ENCODE data around the gene CHST11.

CHST11 gene

DNA sequence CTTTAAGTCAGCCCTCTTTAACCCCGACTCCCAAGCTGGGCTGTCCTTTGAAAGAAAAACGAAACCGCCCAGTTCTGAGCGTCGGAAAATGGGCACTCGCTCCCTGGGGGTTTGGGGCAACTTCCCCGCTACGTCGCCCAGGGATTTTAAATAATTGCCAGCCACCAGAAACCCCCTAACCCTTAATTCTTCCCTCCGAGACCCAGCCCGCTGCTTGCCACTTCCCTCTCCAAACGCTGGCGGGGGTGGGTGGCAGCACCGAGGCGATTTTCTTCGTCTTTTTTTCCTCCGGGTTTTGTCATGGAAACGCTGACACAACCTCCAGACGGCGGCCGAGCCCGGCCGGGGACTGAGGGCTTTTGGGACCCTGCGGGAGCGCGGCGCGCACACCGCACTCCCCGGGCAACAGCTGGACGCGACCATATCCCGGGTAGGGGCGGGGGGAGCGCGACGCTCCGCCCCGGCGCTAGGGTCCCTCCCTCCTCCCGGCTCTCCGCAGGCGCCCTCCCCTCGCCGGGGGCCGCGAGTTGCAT is at the start of gene CHST11:
Gene CHST11 (plus strand): TSS at position 532 of the 533 bp plus-strand sequence.
- peak; percentile 56 for DNase-seq

DNA sequence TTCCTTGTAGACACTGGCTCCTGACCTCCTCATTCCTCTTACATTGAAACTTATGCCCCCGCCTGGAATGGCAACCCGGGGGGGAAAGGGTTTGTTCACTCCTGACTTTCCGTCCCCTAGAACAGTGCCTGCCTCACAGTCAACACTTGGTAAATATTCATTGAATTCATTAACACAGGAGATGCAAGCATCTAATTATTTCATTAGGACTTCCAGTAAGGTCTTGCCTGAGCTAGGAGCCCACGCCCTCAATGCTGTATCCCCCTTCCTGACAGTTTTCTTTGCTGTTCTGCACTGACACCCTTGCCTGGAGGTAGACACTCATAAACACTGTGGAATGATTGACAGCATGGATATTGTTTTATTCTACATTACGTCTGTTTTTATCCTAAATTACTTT is 49.3 kb upstream of the CHST11 start:
- no peak for DNase-seq

DNA sequence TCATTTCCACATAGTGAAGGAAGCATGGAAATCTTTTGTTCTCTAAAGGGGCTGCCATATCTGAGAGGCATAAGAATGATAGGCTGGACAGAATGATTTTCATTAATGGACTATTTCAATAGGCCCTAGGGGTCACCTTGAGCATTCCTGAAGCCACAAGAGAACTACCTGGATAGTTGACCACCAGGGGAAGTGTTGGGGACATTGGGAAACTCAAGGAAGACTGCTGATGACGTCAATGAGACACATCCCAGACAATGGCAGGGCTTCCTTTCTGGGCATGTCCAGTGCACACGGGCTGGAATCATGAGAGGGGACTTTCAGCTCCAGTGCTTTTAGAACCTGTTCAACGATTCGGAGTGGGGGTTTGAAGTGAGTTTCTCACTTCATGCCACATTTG is 48.8 kb upstream of the CHST11 start:
- DNase-seq = no peak

DNA sequence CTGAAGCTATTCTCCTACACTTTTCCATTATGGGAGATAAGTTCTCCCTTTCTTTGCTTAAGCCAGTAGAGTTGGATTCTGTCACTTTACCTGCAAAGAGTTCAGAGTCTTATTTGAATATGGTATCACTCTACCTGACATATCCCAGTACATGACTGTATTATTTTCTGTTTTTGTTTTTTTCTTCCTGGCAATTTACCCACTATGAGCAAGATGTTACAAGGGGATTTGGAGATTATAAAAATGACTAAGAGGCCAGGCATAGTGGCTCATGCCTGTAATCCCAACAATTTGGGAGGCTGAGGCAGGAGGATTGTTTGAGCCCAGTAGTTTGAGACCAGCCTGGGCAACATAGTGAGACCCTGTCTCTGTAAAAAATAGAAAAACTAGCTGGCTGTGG is 46.4 kb upstream of the CHST11 start:
- no peak for DNase-seq

DNA sequence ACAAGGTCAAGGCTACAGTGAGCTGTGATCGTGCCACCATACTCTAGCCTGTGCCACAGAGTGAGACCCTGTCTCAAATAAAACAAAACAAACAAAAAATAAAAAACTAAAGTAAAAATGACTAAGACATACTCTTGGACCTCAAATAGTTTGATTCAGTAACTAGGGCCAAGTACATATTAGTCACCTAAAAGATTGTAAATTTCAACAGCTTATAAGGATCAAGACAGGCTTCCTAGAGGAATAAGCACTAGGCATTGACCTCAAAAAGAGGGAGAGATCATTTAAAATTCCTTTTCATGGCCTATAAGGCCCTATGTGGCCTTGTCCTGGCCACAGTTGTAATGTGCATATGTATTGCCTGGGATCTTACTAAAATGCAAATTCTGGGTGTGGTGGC is 46.0 kb upstream of the CHST11 start:
- DNase-seq = no peak

DNA sequence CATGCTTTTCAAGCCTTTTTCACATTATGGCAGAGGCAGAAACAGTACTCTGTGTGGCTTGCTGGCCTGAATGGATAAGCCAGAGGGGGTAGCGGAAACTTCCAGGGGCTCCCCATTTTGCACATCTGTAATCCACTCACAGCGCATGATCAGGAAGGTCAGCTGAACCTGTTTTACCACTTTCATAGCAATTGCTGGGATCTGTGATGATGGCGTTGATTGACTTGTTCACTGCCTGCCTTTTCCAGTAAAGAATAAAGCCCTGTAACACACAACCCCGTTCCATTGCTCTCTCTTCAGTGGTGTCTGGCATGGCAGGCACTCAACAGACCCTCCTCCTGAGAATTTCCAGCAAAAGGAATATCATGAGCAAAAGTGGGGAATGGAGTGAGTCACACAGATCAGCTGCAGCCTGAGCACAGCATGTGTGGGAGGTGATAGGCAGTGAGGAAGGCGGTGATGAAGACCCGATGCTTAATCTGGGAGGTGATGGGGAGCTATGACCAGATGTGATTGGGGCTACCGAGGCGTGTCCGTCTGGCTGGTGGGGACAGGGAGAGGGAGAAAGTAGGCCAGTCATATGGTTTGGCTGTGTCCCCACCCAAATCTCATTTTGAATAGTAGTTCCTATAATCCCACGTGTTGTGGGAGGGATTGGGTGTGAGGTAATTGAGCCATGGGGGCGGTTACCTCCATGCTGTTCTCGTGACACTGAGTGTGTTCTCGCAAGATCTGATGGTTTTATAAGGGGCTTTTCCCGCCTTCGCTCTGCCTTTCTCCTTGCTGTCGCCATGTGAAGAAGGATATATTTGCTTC is 44.7 kb upstream of the CHST11 start:
- no peak for DNase-seq

DNA sequence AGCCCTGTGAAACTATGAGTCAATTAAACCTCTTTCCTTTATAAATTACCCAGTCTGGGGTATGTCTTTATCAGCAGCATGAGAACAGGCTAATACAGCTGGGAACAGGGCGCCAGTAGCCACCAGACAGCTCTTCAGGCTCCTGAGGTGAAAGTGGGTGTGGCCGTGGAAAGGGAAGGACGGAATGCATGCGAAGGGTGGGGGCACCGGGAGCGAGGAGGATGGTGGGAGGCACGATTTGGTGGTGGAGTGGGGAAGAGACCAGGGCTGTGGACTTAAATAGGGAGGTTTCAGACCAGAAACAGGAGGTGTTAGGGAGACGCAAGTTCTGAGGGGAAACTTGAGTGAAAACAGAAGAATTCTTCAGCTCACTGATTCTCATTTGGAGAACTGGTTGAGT is 44.1 kb upstream of the CHST11 start:
- DNase-seq = no peak

DNA sequence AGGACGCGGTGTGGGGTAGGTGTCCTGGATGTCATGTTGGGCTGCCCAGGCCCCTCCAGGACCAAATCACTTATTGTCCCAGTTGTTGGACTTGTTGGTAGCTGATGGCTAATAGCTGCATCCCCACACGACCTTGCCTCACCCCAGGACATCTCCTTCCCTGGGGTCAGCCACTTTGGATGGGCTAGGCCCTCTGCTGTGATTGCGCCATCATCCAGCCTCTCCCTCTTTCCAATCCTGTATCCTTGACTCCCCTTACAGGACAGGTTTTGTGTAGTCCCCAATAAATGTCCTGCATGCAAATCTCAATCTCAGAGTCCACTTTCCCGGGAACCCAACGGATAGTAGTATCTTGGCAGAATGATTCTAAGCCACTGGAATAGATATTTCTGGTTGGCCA is 43.4 kb upstream of the CHST11 start:
- no peak for DNase-seq

DNA sequence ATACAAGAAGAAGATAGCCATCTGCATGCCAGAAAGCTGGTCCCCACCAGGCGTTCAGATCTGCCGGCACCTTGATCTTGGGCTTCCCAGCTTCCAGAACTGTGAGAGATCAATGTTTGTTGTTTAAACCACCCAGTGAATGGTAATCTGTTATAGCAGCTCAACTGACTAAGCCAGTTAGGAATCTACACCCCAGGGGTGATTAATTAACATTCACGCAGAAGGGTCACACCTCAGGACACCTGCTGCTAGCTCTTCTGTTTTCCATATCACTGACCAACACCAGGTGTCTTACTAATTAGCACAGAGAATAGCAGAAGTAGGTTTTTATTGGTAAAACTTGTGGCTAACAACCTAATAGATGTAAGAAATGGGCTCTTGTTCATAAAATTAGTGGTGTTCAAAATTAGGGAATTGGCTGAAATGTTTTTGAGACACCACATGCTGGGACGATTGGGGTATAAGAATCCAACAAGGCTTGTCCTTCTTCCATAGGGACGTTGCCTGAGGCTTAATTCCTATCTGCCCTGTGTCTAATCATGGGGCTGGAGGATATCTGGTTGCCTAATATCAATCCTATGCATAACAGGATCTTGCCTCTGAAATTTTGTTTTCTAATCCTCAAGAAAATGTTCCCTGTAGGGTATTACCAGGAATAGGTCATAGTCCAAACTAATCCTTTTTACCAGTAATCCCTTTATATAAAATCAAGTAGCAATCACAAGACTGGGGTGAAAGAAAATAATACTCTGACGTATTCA is 42.0 kb upstream of the CHST11 start:
- DNase-seq = peak; percentile 74

DNA sequence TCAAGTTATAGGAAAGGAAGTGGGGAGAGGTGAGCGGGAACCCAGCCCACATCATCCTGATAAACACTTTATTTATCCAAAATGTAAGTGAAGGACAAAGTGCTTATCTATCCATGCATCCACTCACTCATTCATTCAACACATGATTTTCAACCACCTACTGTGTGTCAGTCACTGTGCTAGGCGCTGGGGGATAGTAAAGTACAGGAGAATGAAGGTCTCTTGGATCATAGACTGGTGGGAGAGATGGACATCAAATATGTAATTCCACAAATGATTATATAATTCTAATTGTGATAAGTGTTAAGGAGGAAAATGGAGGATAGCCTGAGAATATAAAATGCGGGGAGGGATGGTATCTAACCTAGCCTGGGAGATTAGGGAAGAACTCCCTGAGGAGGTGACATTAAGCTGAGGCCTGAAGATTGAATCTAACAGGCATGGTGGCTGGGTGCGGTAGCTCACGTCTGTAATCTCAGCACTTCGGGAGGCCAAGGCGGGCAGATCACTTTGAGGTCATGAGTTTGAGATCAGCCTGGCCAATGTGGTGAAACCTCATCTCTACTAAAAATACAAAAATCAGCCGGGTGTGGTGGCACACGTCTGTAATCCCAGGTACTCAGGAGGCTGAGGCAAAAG is 41.3 kb upstream of the CHST11 start:
- DNase-seq = no peak

DNA sequence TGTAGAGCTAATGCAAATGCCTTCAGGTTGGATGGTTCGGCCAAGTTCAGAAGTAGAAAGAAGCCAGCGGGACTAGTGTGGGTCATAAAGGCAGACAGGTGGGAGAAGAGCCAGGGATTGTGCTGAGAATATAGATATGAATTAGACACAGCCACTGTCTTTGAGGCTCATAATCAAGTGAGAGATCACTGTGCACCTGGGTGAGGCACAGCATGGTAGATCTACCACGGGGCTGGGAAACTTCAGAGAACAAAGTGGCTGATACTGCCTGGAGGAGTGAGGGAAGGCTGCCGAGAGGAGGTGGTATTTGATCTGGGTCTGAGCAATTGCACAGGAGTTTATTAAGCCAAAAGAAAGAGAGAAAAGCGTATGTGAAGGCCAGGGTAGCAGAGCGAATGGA is 40.6 kb upstream of the CHST11 start:
- DNase-seq = no peak

DNA sequence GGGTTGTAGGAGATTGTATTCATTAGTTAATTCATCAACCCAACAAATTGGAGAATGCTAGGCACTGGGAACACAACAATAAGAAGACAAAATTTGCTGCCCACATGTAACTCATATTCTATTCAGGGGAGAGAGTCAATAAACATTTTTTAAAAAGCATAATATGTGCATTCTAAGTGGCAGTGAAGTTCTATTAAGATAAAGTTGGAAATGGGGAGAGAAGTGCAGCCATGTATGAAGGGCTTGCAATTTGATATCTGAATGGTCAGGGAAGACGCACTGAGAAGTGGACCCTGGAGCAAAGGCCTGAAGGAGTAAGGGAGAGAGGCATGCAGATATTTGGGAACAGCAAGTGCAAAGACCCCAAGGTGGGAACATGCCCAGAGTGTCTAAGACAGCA is 40.2 kb upstream of the CHST11 start:
- no peak for DNase-seq

DNA sequence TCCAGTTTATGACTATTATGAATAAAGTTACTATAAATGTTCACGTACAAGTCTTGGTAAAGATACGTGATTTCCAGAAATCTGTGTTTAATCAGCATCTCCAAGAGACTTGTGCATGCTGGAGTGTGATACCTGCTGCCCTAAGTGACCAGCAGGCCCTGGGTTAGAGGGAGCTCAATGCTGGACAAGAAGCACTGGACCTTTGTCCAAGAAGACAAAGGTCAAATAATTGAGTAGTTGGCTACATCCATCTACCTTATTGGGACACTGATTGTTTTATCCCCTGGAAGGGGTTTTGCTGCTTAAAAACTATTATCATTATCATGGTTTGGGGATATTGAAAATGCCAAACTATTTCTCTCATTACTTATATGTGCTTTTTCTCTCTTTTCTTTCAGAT is 37.0 kb upstream of the CHST11 start:
- DNase-seq = no peak

DNA sequence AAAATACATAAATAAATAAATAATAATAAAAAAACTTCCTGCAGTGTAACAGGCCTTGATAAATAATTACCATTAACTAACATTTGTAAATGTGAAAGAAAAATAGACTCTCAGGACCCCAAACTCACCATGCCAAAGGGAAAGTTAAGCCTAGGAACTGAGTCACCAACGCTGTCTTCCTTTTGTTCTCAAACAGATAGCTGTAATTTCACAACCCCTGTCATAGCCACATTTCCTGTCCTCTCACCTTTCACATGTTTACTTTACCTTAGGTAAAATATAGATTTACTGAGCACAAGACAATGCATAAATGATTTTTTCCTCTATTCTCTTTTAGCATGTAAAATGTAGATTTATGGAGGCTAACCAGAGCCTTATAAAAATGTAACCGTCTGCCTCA is 35.9 kb upstream of the CHST11 start:
- no peak for DNase-seq

DNA sequence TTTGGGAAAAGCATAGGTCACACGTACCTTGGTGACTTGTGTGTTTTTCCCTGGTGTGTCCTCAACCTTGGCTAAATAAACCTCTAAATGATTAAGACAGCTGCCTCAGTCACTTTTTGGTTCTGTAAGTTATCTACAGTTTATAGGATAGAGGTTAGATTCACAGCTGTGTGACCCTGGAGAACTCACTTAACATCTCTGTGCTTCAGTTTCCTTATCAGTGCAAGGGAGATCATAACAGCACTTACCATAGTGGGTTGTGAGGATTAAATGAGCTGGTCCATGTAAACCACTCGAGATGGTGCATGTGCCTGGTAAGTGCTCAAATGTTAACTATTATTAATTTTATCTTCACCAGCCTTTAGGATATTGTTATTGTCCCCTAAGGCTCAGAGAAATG is 35.4 kb upstream of the CHST11 start:
- no peak for DNase-seq

DNA sequence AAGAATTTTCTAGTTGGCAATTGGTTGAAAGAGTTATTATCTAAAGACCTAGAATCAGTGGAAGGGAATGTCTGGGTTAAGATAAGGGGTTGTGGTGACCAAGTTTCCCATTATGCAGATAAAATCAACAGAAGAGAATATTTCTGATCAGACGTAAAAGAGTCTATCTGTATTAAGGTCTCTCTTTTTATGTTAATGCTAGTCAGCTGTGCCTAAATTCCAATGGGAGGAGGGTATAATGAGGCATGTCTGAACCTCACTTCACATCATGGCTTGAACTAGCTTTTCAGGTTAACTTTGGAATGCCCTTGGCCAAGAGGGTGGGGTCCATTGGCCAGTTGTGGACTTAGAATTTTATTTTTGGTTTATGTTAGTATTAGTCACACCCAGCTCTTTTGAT is 34.3 kb upstream of the CHST11 start:
- DNase-seq = no peak

DNA sequence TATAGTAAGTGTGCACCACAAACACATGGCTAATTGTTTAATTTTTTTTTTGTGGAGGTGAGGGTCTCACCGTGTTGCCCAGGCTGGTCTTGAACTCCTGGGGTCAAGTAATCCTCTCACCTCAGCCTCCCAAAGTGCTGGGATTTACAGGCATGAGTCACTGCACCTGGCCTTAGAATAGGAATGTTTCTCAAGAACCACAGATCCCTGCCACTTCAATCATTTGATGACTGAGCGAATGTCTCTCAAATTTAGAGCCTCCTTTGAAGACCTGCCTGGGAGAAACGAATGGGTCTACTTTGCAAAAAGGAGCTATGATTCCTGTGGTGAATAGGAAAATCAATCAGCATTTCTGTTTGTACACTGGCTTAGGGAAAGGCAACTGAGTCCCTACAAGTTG is 33.5 kb upstream of the CHST11 start:
- DNase-seq = no peak

DNA sequence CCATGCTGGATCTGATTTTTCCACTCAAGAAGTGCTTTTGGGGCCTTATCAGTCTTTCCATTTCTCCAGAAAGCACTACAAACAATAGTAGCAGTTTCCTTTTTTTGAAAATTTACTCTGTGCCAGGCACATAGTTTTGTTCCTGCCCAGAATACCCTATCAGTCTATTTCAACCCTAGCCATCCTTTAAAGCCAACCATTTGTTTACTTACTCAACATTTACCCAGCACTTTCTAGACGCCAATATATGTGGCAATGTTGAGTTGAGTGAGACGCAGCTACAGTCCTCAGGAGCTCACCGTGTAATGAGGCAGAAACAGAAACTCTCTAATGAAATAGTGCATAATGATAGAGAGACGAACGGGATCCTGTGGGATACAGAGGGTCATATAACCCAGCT is 32.9 kb upstream of the CHST11 start:
- no peak for DNase-seq

DNA sequence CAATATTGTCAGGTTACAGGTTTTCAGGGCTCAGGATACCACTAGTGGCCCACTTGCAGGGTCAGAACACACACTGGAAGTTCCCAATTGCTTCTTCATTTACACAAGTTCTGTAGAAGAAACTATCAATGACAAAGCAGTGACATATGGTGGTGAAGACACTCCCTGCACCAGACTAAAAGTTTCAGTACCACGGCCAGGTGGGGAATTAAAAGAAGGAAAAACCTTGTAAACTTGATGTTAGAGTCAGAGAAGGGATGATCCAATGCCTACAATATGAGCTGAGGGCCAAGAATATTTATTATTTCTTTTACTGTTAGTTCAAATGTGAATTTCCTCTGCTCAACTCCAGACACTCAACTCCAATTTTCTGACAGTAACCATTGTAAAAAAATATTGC is 31.8 kb upstream of the CHST11 start:
- DNase-seq = no peak

DNA sequence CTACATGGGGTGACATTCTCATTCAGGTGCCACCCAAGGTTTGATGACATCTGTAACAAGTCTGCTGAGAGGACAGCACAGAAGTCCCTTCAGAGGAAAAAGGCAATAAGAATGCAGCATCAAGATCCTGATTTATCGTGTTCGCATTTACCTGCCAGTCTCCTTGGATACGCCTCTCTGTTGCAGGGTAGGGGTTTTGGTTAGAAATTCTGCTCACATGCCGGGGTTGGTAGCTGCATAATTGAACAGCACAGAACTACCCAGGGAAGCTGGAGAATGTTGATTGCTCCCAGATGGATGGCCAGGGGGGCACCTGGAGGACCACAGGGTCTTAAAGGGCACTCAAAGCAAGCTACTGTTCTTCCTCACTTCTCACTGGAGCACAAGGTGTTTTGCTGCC is 31.1 kb upstream of the CHST11 start:
- DNase-seq = no peak

DNA sequence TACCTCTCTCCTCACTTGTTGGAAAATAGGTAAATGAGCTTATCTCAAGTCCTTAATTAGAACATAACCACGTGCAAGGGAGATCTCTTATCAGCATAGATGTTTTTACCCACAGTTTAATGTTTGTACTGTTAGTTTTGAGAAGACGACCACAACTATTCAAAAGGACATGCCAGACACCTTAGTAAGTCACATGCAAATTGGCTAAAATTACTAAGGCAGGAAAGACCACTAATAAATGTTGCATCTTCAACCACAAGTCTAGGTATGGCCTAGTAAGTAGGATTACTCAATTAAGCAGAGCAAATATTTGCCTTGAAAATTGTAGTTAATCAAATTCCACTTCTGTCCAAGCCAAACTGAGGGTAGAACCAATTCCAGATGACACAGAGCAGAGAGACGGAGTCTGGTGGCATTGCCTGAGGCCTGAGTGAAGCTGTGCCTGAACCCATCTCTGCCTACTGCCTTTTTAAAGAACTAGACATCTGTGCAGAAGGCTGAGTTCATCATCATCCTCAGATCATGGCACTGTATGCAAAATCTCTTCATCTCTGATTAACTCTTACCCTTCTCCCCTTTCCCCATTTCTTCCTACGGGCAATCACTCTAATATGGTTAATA is 29.7 kb upstream of the CHST11 start:
- no peak for DNase-seq

DNA sequence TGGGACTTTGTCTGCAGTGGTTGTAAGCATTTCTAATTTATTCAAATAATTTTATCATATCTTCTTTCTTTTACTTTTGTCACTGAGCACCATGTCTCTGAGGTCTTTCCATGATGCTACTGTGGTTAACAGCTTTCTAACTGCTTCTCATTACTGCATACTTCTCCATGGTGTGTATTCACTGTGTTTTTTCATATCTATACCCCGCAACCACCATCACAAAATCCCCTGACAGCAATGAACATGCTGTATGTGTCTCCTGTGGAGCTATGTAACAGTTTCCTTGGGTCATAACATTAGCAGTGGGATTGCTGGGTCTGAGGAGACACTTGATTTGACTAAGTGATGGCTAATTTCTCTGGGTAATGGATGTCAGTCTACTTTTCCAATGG is 29.2 kb upstream of the CHST11 start:
- no peak for DNase-seq

DNA sequence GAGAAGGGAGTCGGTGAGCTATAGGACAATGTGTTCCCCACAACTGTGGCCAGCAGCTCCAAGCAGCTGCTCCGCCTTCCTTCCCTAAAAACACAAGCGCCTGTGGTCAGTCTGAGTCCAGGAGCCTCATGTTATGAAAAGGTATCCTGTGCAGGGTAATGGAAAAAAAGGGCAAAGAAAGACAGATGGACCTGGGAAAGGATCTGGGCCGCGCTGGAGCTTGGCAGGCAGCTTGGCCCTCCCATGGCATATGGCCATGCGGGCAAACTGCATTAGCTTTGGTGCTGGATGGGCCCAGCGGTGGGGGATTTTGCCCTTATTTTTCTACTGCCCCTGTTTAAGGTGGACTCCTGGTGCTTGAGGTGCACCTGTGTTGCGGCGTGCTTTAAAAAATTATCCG is 23.7 kb upstream of the CHST11 start:
- DNase-seq = no peak

All from COR-L47 (cell line).